Measurements from ENCODE around the gene GNB5. TPM values are rescaled to one million over a fixed set of nuclear protein-coding genes. Genes with fewer than 3 reads are reported as not detected.
A peak's percentile ranks its signal among the peaks of the same experiment; 100 is the strongest.

GNB5 gene
- total and polyA plus RNA-seq, 2 of the 13 experiments (the other 11 are each of a cell fraction or from before 2014, with no cell fraction given), result 13.7 to 14.4 TPM

GRCh38 chr15:52134502-52135144, 56.6 kb downstream of the GNB5 start (continued):
- no peak for TF ChIP-seq ZNF552 (CRISPR knock-in tag; IDR thresholded peaks at IDR 0.05; ENCODE audit: borderline replicate concordance)
- TF ChIP-seq ZNF256 (CRISPR knock-in tag; conservative IDR thresholded peaks at IDR 0.05), result no peak
- TF ChIP-seq NCOR1 (IDR thresholded peaks at IDR 0.05; ENCODE audit: borderline replicate concordance, low read length), result peak; percentile 89; the same call in 1 of the 2 replicates
- no peak for TF ChIP-seq FLYWCH1 (CRISPR knock-in tag; IDR thresholded peaks at IDR 0.05)
- 0 out of 2 replicates have a peak, but pooled peaks have one; percentile 20 for TF ChIP-seq NFIC (IDR thresholded peaks at IDR 0.05; ENCODE audit: low read length)
- TF ChIP-seq ATF7-NPFF (CRISPR knock-in tag; IDR thresholded peaks at IDR 0.05; ENCODE audit: low read depth), result no peak
- TF ChIP-seq GRHL1 (CRISPR knock-in tag; conservative IDR thresholded peaks at IDR 0.05), result no peak
- no peak for TF ChIP-seq POLR2AphosphoS2 (IDR thresholded peaks at IDR 0.05; ENCODE audit: low read depth, low read length)
- peak; percentile 89 for TF ChIP-seq FOXP4 (CRISPR knock-in tag; IDR thresholded peaks at IDR 0.05)
- TF ChIP-seq ZNF83 (CRISPR knock-in tag; IDR thresholded peaks at IDR 0.05; ENCODE audit: borderline replicate concordance), result no peak
- TF ChIP-seq HIC2 (CRISPR knock-in tag; IDR thresholded peaks at IDR 0.05; ENCODE audit: low read depth), result peak; percentile 87
- TF ChIP-seq HHEX (CRISPR knock-in tag; IDR thresholded peaks at IDR 0.05), result no peak
- no peak for TF ChIP-seq NONO (IDR thresholded peaks at IDR 0.05)
- TF ChIP-seq NONO (CRISPR knock-in tag; conservative IDR thresholded peaks at IDR 0.05), result peak; percentile 88
- TF ChIP-seq ETV6 (CRISPR knock-in tag; conservative IDR thresholded peaks at IDR 0.05), result no peak
- peak; percentile 80; the same call in 1 of the 2 replicates for TF ChIP-seq IKZF5 (CRISPR knock-in tag; IDR thresholded peaks at IDR 0.05)
- TF ChIP-seq ZBTB49 (CRISPR knock-in tag; IDR thresholded peaks at IDR 0.05; ENCODE audit: borderline replicate concordance), result no peak
- peak; percentile 93; the same call in 1 of the 2 replicates for TF ChIP-seq GZF1 (CRISPR knock-in tag; IDR thresholded peaks at IDR 0.05)
- no peak for TF ChIP-seq DNMT1 (CRISPR knock-in tag; IDR thresholded peaks at IDR 0.05)

Measured in HepG2 (cell line).